Measurements from ENCODE around the gene CFAP77. TPM values are rescaled to one million over a fixed set of nuclear protein-coding genes. Genes with fewer than 3 reads are reported as not detected.

CFAP77 gene
- total RNA-seq, 2 donors from 2014 or later, result 3.3 to 8.6 TPM

DNA sequence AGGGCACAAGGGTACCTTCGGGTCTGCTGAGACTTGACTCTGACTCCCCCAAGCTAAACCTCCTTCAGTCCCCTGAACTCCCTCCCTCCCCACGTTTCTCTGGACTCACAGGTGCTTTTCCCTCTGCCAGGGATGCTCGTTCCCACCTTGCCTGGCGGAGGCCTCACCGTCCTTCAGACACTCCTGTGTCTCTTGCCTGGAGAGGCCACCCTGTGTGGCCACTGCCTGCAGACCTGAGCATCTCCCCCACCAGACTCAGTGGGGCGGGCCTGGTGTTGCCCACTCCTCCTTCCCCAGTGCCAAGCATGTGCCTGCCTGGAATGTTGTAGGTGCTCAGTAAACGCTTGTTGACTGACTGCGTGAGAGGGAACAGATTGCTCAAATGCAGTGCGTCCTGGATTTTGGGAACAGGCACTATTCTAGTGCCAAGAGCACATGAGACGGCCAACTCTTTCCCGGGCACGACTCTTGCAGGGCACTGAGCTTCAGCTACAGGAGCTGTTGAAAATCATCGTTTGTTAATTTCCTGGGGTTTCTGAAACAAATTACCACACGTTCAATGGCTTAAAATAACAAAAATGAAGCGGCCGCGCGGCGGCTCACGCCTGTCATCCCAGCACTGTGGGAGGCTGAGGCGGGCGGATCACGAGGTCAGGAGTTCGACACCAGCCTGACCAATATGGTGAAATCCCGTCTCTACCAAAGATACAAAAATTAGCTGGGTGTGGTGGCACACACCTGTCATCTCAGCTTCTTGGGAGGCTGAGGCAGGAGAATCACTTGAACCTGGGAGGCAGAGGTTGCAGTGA is 101.4 kb downstream of the CFAP77 start:
- H3K27ac ChIP-seq, result no peak overlapping the region
- no peaks in the 10 kb centered on the region for H3K27me3 ChIP-seq
- H3K9me3 ChIP-seq, result no peaks in the 10 kb centered on the region
- no peak for DNase-seq (ENCODE audit: low spot score)
- no peaks in the 10 kb centered on the region for H3K36me3 ChIP-seq
- TF ChIP-seq, protein P1, sequence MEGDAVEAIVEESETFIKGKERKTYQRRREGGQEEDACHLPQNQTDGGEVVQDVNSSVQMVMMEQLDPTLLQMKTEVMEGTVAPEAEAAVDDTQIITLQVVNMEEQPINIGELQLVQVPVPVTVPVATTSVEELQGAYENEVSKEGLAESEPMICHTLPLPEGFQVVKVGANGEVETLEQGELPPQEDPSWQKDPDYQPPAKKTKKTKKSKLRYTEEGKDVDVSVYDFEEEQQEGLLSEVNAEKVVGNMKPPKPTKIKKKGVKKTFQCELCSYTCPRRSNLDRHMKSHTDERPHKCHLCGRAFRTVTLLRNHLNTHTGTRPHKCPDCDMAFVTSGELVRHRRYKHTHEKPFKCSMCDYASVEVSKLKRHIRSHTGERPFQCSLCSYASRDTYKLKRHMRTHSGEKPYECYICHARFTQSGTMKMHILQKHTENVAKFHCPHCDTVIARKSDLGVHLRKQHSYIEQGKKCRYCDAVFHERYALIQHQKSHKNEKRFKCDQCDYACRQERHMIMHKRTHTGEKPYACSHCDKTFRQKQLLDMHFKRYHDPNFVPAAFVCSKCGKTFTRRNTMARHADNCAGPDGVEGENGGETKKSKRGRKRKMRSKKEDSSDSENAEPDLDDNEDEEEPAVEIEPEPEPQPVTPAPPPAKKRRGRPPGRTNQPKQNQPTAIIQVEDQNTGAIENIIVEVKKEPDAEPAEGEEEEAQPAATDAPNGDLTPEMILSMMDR (IDR thresholded peaks at IDR 0.05), result no peak
- H3K4me1 ChIP-seq, result no peaks in the 10 kb centered on the region
- no peak overlapping the region for H3K4me3 ChIP-seq

DNA sequence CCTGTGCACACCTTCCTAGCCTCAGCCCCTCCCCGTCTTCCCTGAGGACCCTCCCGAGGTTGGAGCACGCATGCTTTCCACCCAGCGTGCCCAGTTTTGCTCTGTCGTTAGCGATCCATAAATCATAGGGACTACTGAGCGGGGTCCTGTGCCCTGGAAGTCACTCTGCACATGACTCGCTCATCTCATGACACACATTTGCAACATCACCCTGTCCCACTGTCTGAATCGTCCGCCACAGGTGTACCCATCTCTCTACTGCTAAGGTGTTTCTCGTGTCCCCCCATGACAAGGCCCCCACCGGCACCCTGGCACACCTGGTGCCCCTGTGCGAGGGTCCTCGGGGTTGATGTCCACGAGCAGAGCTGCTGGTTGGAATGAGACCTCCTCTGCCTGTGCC is 103.4 kb downstream of the CFAP77 start:
- H3K4me3 ChIP-seq, result no peak overlapping the region
- H3K4me1 ChIP-seq, result no peaks in the 10 kb centered on the region
- H3K27ac ChIP-seq, result no peak overlapping the region
- no peaks in the 10 kb centered on the region for H3K27me3 ChIP-seq
- no peak for DNase-seq (ENCODE audit: low spot score)
- H3K36me3 ChIP-seq, result no peaks in the 10 kb centered on the region
- TF ChIP-seq, protein P1 (IDR thresholded peaks at IDR 0.05), result no peak
- no peaks in the 10 kb centered on the region for H3K9me3 ChIP-seq

DNA sequence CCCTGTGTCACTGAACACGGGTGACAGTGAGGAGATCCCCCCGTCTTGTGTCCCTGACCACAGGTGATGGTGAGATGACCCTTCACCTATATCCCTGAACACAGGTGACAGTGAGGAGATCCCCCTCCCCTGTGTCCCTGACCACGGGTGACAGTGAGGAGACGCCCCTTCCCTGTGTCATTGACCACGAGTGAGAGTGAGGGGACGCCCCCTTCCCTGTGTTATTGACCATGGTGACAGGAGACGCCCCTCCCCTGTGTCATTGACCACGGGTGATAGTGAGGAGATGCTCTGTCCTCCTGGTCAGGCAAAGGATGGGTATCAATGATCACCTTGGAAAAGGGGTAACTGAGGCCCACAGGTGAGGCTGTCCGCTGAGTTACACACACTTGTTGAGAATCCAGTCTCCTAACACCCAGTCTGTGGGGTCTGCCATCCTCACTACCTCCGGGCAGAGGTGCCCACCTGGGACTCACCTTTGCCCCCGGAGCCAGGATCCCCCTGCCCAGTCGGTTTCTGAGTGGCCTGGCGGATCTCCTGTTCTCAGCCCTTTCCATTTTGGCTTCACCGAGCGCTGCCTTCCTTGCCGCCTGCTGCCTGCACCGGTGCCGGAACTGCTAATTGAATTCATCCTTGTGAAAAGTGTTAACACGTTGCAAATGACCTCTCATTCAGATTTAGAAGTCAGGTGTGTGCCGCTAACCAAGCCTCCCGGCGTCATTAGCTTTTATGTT is 104.2 kb downstream of the CFAP77 start:
- DNase-seq (ENCODE audit: low spot score), result no peak
- Histone ChIP-seq H3K27me3 (no peaks in the 10 kb centered on the region), H3K4me3 (no peak overlapping the region), H3K36me3 (no peaks in the 10 kb centered on the region), H3K27ac (no peak overlapping the region), H3K4me1 (no peaks in the 10 kb centered on the region), H3K9me3 (no peaks in the 10 kb centered on the region)
- TF ChIP-seq, protein P1 (IDR thresholded peaks at IDR 0.05), result no peak

DNA sequence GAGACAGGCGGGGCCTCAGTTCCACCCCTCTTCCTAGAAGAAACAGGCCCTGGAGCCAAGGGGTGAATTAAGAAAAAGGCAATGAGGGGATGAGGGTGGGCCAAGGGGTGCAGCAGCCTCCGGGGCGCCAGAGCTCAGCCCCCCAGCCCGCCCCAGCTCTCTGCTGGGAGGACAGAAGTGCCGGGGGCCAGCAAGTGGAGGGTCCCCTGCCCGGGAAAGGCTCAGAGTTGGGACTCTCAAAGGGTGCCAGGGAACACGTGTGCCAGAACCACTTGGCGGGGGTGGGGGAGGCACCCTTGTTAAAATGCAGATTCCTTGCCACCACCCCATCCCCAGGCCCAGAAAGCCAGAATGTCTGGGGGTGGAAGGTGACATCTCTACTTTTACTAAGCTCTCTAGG is 104.8 kb downstream of the CFAP77 start:
- Histone ChIP-seq H3K4me1 (no peaks in the 10 kb centered on the region), H3K9me3 (no peaks in the 10 kb centered on the region), H3K4me3 (no peak overlapping the region), H3K27me3 (no peaks in the 10 kb centered on the region), H3K36me3 (no peaks in the 10 kb centered on the region), H3K27ac (no peak overlapping the region)
- TF ChIP-seq, protein P1 (IDR thresholded peaks at IDR 0.05), result no peak
- no peak for DNase-seq (ENCODE audit: low spot score)

DNA sequence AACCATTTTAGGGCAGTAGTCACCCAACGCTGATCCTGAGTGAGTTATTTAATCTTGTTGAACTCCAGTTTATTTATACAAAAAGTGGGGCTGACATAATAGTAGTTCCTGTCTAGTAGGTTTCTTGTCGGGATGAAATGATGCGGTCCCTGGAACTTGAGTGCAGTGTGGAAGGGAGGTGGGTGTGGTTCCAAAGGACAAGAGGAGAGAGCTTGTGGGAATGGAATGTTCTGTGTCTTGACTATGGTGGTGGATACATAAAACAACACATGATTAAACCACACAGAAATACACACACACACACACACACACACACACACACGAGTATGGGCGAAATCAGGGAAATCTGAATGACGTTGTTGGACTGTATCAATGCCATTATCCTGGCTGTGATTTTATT is 106.3 kb downstream of the CFAP77 start:
- Histone ChIP-seq H3K27me3 (no peaks in the 10 kb centered on the region), H3K4me3 (no peak overlapping the region), H3K4me1 (no peaks in the 10 kb centered on the region), H3K36me3 (no peaks in the 10 kb centered on the region), H3K27ac (no peak overlapping the region), H3K9me3 (no peaks in the 10 kb centered on the region)
- DNase-seq (ENCODE audit: low spot score), result no peak
- TF ChIP-seq, protein P1 (IDR thresholded peaks at IDR 0.05), result no peak
